RPMI7951 (cell line): ENCODE data around the gene CEP128. TPM values are rescaled to one million over a fixed set of nuclear protein-coding genes. Genes with fewer than 3 reads are reported as not detected.

Experiments used
- DNase-seq: peaks from one replicate; pipeline ENCODE4 v3.0.0-alpha.2; 2012; ENCODE audit warnings: low read depth
- total RNA-seq: library from RNA; depleted of rRNA; stranded (reverse); fragments of >200 nt; shearing (Covaris generic); gene quantifications from 2 replicates; pipeline ENCODE4 v1.2.3, GENCODE V29; 2014; rRNA removed

Gene CEP128
- total RNA-seq, 1 experiment from 2014 or later = 10.3 TPM

DNA sequence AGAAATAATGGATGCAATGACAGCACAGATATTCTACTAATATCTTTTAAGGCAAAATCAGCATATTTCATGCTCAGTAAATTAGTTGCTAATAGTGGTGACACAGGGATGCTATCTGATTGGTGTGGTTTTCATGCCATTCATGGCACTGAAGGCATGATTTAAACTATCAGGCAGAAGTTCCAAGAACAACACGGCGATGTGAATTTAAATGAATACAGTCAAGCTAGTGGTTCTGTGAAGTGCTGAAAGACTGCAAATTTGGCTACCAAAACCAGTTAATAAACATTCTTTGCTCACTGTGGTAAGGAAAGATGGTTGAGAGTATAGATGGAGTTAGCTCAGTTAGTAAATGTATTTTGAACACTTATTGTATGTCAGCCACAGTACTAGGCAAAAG is 458.2 kb downstream of the CEP128 start:
- no peak for DNase-seq

DNA sequence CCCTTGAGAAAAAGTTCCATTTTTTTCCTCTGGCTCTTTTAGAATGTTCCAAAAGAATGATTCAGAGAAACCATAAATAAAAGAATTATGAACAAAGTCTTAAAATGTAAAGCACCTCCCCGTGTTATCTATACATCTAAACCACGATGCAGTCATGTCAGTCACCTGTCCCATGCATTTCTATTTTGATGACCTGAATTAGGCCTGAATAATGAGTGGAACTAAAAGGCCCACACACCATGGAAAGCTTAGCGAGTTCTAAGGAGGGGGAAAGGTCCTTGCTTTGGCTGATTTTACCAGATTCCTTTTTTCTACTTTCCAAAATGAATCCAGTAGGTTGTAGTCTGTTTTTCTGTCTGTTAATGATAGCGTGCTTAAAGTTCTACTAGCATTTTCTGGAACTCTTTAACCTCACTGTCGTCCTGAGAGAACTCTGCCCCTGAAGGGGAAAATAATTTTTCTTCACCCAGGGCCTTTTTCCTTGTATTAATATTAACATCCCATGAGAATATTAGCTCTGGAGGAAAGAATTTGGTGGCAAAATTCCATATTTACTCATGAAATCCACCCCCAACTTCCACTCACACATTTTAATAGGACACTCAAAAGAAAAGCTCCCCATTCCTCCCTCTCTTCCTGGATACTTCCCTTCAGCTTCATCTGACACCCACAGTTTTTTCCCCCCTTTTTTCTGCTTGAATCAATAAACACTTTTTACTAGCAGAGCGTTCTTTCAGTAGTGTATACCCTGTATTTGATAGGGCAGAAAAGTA is 464.0 kb downstream of the CEP128 start:
- no peak for DNase-seq

DNA sequence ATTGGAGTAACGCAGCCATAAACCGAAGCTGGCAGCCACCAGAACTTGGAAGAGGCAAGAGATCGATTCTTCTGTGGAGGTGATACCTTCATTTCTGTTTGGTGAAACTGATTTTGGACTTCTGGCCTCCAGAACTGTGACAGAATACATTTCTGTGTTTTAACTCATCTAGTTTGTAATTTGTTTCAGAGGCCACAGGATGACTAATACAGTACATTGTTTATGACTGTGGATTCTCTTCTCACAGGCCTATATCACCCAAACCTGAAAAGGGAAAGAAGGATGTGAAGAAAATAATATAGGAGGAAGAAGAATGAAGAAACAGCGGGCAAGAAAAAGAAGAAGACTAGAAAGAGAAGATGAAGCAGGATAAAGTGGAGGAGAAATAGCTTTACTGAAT is 466.5 kb downstream of the CEP128 start:
- no peak for DNase-seq

DNA sequence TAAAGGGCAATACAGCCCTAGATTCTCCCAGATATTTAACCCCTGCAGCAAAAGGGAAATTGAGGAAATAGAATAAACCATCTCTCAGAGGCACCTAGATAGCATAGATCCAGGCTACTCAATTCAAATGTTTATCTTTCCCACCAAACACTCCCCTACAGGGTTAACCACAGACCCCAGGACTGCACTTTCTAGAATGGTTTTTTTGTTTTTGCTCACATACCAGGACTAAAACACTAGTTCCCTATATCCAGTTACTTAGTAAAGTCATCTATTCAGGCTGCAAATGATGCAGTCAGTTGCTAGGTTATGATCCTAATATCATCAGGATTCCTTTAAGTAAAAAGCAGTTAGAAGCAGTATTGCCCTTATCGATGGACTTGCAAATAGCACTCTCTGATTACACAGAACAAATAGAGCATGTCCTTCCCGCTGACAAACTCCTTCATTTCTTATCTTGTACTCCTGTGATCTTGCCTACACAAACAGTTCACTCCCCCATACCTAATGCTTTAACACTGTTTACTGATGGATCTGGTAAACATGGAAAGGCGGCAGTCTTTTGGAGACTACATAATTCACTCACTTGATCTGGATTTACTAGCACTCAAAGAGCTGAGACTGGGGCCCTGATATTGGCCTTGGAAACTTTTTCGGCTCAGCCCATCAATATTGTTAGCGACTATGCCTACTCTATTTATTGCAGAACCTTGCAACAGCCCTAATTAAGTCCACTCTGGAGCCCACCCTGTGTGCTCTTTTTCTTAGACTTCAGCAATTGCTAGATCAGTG is 473.0 kb downstream of the CEP128 start:
- no peak for DNase-seq

DNA sequence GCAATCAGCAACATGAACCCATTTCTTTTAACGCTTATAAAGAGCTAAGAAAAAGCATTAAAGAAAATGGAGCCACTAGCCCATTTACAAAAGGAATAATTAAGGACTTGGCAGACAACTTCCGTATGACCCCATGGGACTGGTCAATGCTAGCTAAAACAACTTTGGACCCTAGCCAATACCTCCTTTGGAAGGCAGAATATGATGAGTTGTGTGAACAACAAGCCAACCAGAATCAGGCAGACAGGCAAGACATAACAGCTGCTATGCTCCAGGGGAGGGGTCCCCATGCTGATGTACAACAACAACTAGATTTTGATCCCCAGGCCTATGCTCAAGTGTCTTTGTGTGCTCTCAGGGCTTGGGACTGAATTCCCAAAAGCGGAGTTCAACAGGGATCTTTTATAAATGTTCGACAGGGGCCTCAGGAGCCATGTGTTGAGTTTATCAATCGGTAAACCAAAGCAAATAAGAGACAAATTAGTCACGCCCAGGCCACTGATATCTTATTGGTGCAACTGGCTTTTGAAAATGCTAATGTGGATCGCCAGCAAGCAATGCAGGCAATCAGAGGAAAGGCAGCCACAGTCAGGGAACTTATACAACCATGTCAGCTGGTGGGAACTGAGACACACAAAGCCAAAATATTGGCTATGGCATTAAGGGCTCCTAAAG is 475.9 kb downstream of the CEP128 start:
- no peak for DNase-seq

DNA sequence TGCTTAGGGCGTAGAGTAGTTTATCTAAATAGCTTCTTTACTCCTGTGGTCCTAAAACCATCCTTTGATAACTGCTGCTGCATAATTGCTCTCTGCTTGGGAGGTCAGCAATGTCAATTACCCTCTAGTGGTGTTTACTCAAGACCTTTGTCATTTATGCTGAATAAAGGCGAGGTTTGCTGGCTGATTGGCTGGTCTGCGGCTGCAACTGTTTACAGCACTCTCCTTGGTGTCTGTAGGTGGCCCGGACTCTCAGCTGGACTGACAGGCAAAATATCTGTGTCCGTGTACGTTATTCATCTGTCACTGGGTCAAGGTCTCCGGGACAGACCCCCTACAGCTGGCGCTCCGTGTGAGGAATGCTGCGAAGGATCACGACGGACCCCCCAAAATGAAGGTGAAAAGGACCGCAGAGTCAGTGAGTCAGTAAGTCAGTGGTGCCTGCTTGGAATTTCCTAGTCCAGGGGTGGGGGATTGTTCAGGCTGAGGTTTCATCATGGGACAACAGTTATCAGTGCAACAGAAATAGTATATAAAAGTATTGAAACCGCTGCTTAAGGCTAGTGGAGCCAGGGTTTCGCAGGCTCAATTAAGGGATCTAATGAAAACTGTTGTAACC is 476.9 kb downstream of the CEP128 start:
- no peak for DNase-seq

DNA sequence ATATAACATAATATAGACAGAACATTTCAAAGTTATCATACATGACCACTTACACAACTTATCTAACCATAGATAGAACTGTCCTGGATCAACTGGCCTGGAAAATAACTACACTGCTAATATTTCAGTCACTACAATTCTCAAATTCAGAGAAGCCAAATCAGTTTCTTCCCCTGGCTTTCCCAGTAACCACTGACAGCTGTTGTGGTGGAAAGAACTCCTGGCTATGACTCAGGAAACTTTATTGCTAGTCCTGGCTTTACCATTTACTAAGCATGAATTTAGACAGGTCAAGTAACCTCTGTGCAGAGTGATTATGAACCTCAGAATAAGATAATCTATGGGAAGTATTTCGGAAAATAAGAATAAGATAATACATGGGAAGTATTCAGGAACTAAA is 485.3 kb downstream of the CEP128 start:
- peak; percentile 15 for DNase-seq

DNA sequence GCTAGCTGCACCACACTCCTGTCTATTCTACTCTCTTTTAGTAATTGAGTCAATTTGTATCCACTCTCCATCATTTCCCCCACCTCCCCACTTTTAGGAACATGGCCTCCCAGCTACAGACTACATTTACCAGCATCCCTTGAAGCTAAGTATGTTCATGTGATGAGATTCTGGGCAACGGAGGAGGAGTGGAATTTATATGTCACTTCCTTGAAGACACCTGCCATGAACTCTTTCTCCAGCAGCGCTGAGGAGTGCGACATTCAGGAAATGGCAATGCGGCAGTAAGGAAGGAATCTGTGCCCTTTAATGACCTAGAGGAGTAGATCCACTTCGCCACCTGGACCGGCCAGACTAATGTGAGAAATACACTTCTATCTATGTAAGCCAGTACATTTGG is 486.5 kb downstream of the CEP128 start:
- DNase-seq = no peak

DNA sequence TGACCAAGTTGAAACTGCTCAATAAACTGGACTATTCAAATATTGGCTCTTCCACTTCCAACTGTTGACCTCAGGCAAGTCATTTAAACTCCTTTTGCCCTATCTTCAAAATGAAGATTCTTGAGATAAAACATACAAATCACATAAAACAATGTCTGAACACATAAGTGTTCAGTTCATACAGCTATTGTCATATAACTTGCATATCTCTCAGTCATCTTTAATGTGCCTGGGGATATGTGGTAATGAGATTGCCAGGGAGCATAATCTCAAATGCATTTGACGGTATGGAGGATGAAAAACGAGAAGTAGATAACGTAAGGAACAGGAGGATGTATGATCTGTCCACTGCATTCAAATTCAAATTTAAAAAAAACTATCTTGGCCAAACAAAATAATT is 493.3 kb downstream of the CEP128 start:
- DNase-seq = no peak

DNA sequence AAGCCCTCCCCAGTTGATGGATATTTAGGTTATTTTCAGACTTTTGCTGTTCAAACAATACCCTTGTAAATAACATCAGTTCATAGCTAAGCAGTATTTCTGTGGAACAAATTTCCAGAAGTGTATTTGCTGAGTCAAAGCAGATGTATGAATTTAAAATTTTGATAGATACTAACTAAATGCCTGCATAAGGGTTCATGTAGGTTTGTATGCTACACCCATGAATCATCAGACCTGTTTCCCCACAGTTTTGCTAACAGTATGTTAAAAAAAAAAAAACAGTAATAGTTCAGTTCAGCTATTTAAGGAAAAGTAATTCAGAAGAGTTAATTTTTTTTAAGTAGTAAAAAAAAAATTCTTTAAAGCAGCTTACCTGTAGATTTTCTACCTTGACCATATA is 494.1 kb downstream of the CEP128 start:
- no peak for DNase-seq

Other genes starting within 250 kb of the CEP128 start
- not detected in 2 replicates for gene TSHR, start 13.9 kb upstream of the CEP128 start, total RNA-seq